ENCODE data around the gene CC2D2B.

DNA sequence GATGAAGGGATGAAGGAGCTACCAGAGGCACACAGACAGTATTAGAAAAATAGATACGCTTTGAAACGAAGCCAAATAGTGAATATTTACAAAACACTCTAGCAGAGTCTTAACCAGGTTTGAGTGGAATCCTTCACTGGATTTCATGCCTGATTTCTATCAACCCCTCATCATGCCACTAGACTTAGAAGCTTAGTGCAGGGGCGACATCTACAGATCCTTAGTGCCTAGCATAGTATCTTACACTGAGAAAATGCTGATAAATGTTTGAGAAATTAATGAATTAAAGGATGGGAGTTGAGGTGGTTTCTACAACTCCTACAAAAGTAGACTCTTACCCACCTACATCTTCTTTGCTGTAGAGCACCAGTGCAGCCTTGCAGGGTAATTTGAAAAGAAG lies 80.9 kb downstream of the CC2D2B start:
- no peak for TF ChIP-seq POLR2A (IDR thresholded peaks at IDR 0.05; ENCODE audit: low read depth, low read length)
- TF ChIP-seq POLR2AphosphoS5 (IDR thresholded peaks at IDR 0.05; ENCODE audit: low read depth, low read length) = no peak
- no peak for TF ChIP-seq TAF1 (IDR thresholded peaks at IDR 0.05; ENCODE audit: low read depth, low read length)
